Measurements from ENCODE around the gene GNG7.

GNG7 gene

DNA sequence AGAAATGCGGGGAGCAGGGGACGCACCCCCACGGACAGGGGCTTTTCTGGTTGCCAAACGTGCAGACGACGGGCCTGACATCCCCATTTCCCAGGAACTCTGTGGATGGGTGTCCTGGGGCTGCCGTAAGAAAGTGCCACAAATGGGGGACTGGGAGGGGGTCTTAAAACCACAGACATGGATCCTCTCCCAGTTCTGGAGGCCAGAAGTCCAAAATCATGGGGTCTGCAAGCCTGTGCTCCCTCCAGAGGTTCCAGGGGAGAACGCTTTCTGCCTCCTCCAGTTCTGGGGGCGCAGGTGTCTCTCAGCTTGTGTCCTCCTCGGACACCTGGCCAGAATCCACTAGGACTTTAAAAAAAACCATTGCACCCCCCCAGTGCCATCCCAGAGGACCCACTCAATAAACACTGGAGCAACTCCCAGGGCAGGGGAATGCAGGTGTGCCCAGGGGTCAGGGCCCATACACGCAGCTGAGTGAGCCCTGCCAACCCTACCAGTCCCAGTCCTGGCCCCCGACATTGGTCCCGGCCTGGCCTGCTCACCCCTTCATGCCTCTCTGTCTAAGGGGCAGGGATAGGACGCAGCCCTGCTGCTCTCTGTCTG is 122.7 kb downstream of the GNG7 start:
- no peak overlapping the region for H3K9ac ChIP-seq
- peak overlapping the region; percentile 41 for H2AFZ ChIP-seq
- peak overlapping the region; percentile 53 for H3K4me3 ChIP-seq (ENCODE audit: low read depth, low read length)

DNA sequence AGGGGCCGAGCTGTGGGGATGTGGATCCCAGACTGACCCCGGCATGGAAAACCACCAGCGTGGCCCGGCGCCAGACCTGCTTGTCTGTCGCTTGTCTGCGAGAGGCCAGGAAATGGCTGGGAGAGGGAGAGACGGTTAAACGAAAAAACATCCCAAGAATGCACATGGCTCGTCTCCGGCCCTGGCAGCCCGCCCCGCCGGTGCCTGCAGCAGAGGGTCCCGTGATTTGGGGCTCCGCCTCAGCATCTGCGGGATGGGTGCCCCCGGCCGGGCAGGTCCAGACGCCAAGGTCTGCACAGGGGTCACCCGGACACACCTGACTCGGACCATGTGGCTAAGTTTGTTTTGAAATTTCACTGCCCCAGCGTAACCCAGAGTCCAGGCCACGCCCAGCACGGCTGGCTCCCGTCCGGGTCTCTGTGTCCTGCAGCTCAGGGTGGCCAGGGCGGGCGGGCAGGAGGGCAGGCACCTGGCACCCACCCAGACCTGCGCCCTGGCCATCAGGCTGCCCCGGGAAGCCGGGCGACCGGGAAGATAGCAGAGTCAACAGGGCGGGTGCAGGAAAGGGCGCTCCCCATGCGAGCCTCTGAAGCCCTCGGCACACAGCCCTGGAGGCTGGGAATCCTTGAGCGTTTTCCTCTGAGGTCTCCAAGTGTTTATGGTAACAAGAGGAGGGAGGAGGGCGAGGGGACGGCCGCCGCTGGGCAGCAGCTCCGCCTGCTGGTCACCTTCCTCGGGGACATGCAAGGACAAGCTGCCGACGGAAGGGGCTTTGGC is 123.4 kb downstream of the GNG7 start:
- Histone ChIP-seq H2AFZ (peak overlapping the region; percentile 41), H3K27me3 (ENCODE audit: control insufficient read depth, insufficient read depth, low read length) (no peaks in the 10 kb centered on the region), H3K4me2 (ENCODE audit: low read length) (peak overlapping the region; percentile 79), H3K9me3 (ENCODE audit: control insufficient read depth, low read length) (no peaks in the 10 kb centered on the region), H3K36me3 (ENCODE audit: control insufficient read depth, insufficient read depth, low read length) (no peaks in the 10 kb centered on the region), H3K4me1 (peaks cover 15% of the 10 kb centered on the region), H3K4me3 (ENCODE audit: low read depth, low read length) (peak overlapping the region; percentile 53), H3K27ac (peak overlapping the region; percentile 71), H3K79me2 (no peaks in the 10 kb centered on the region), H3K9ac (no peak overlapping the region)
- TF ChIP-seq, protein P1, sequence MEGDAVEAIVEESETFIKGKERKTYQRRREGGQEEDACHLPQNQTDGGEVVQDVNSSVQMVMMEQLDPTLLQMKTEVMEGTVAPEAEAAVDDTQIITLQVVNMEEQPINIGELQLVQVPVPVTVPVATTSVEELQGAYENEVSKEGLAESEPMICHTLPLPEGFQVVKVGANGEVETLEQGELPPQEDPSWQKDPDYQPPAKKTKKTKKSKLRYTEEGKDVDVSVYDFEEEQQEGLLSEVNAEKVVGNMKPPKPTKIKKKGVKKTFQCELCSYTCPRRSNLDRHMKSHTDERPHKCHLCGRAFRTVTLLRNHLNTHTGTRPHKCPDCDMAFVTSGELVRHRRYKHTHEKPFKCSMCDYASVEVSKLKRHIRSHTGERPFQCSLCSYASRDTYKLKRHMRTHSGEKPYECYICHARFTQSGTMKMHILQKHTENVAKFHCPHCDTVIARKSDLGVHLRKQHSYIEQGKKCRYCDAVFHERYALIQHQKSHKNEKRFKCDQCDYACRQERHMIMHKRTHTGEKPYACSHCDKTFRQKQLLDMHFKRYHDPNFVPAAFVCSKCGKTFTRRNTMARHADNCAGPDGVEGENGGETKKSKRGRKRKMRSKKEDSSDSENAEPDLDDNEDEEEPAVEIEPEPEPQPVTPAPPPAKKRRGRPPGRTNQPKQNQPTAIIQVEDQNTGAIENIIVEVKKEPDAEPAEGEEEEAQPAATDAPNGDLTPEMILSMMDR (IDR thresholded peaks at IDR 0.05) = peak; percentile 93

More for the DNA sequence above, 122.7 kb downstream of the GNG7 start:
- H3K27ac ChIP-seq = peak overlapping the region; percentile 71
- no peaks in the 10 kb centered on the region for H3K36me3 ChIP-seq (ENCODE audit: control insufficient read depth, insufficient read depth, low read length)
- H3K27me3 ChIP-seq (ENCODE audit: control insufficient read depth, insufficient read depth, low read length) = no peaks in the 10 kb centered on the region
- peak overlapping the region; percentile 79 for H3K4me2 ChIP-seq (ENCODE audit: low read length)
- TF ChIP-seq, protein P1 (IDR thresholded peaks at IDR 0.05) = no peak
- no peaks in the 10 kb centered on the region for H3K9me3 ChIP-seq (ENCODE audit: control insufficient read depth, low read length)
- no peaks in the 10 kb centered on the region for H3K79me2 ChIP-seq
- H3K4me1 ChIP-seq = peaks cover 15% of the 10 kb centered on the region

DNA sequence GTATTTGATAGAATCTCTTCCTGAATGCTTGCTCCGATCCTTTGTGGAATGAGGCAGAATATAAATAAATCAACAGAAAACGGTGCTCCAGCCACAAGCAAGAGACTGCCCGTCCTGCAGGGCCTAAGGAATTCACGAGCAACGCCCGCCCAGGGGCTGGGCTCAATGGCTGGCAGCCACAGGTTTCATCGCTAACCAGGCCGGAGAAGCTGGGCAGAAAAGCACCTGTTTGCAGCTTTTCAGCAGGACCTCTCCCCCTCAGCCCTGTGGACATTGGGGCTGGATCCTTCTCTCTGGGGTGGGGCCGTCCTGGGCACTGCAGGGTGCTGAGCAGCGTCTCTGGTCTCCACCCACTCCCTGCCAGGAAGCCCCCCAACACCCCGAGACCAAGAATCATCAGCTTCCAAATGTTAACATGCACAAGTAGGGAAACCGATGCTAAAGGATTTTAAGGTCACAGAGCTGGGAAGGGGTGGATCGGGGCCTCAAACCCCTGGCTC is 124.1 kb downstream of the GNG7 start:
- H3K9me3 ChIP-seq (ENCODE audit: control insufficient read depth, low read length) = no peaks in the 10 kb centered on the region
- peaks cover 15% of the 10 kb centered on the region for H3K4me1 ChIP-seq
- TF ChIP-seq, protein P1 (IDR thresholded peaks at IDR 0.05) = no peak
- H3K36me3 ChIP-seq (ENCODE audit: control insufficient read depth, insufficient read depth, low read length) = no peaks in the 10 kb centered on the region
- H3K4me2 ChIP-seq (ENCODE audit: low read length) = peak overlapping the region; percentile 79
- H3K27ac ChIP-seq = peak overlapping the region; percentile 71
- peak overlapping the region; percentile 41 for H2AFZ ChIP-seq
- H3K79me2 ChIP-seq = no peaks in the 10 kb centered on the region
- no peak overlapping the region for H3K9ac ChIP-seq
- H3K4me3 ChIP-seq (ENCODE audit: low read depth, low read length) = peak overlapping the region; percentile 53
- no peaks in the 10 kb centered on the region for H3K27me3 ChIP-seq (ENCODE audit: control insufficient read depth, insufficient read depth, low read length)

DNA sequence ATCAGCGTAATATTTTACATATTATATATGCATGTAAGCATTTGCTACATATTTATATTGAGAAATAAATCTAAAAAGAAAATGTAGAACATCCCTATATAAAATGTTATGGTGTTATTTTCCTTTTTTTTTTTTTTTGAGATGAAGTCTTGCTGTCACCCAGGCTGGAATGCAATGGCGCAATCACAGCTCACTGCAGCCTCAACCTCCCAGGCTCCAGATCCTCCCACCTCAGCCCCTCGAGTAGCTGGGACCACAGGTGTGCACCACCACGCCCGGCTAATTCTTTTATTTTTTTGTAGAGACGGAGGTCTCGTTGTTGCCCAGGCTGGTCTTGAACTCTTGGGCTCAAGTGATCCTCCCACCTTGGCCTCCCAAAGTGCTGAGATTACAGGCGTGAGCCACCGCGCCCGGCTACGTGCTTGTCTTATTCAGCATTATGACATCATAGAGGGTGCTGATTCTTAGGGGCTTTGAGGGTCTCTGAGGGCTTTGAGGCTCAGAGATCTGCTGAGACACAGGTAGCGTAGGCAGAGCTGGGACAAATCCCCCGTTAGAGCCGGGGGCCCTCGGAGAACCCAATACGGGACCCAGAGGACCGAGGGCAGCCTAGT is 124.7 kb downstream of the GNG7 start:
- Histone ChIP-seq H3K9ac (no peak overlapping the region), H3K4me2 (ENCODE audit: low read length) (peak overlapping the region; percentile 79), H3K79me2 (no peaks in the 10 kb centered on the region), H3K27ac (peak overlapping the region; percentile 71), H3K4me1 (peaks cover 15% of the 10 kb centered on the region), H2AFZ (no peak overlapping the region), H3K27me3 (ENCODE audit: control insufficient read depth, insufficient read depth, low read length) (no peaks in the 10 kb centered on the region), H3K36me3 (ENCODE audit: control insufficient read depth, insufficient read depth, low read length) (no peaks in the 10 kb centered on the region), H3K4me3 (ENCODE audit: low read depth, low read length) (no peak overlapping the region), H3K9me3 (ENCODE audit: control insufficient read depth, low read length) (no peaks in the 10 kb centered on the region)
- TF ChIP-seq, protein P1 (IDR thresholded peaks at IDR 0.05) = no peak

All from parathyroid adenoma (tissue), 2 donors.